ENCODE data around the gene COL26A1. TPM values are rescaled to one million over a fixed set of nuclear protein-coding genes. Genes with fewer than 3 reads are reported as not detected.

Gene COL26A1
- total RNA-seq, 1 experiment from 2014 or later, result not detected

DNA sequence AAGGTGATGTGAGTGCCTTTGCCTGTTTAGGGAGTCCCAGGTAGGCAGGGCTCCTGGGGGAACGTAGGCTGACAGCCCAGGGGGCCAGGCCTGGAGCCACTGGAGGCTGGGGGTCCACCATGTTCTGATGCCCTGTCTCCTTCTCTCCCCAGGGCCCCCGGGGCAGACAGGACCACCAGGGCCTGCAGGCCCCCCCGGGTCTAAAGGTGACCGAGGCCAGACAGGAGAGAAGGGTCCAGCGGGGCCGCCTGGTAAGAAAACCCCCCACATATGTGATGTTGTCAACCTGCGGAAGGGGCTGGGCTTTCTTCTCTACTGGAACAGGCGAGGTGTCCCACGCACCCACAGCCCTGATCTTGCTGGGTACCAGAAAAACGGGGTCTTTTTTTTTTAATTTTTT is 181.2 kb downstream of the COL26A1 start:
- Histone ChIP-seq H3K27me3 (ENCODE audit: low read length) (no peaks in the 10 kb centered on the region), H3K79me2 (ENCODE audit: low read length) (no peaks in the 10 kb centered on the region), H3F3A (ENCODE audit: low read length, unreplicated experiment) (no peaks in the 10 kb centered on the region), H3K4me1 (ENCODE audit: insufficient read depth, low read length) (no peaks in the 10 kb centered on the region), H3K27ac (ENCODE audit: low read length) (no peak overlapping the region), H3K9me3 (ENCODE audit: low read length) (no peaks in the 10 kb centered on the region), H3K36me3 (ENCODE audit: low read depth, low read length) (no peaks in the 10 kb centered on the region), H3K4me2 (ENCODE audit: low read length) (no peak overlapping the region), H3K4me3 (ENCODE audit: low read length) (no peak overlapping the region), H3K9me2 (replicated peaks; ENCODE audit: low read length) (no peaks in the 10 kb centered on the region), H3K9ac (ENCODE audit: low read length) (no peak overlapping the region), H2AFZ (ENCODE audit: low read length) (no peak overlapping the region), H4K20me1 (ENCODE audit: low read length) (no peaks in the 10 kb centered on the region)
- intact Hi-C loops (cut with micrococcal nuclease), result loop anchor here (1.0 to 2.0 kb wide), 3 partner anchors 271 to 728 kb away; no protein-coding TSS in a partner anchor
- POLR2A ChIA-PET (ENCODE audit: unreplicated experiment), result no interaction called here
- no TSS peak for BruUV-seq (replicated peaks)
- TF ChIP-seq, protein P1, sequence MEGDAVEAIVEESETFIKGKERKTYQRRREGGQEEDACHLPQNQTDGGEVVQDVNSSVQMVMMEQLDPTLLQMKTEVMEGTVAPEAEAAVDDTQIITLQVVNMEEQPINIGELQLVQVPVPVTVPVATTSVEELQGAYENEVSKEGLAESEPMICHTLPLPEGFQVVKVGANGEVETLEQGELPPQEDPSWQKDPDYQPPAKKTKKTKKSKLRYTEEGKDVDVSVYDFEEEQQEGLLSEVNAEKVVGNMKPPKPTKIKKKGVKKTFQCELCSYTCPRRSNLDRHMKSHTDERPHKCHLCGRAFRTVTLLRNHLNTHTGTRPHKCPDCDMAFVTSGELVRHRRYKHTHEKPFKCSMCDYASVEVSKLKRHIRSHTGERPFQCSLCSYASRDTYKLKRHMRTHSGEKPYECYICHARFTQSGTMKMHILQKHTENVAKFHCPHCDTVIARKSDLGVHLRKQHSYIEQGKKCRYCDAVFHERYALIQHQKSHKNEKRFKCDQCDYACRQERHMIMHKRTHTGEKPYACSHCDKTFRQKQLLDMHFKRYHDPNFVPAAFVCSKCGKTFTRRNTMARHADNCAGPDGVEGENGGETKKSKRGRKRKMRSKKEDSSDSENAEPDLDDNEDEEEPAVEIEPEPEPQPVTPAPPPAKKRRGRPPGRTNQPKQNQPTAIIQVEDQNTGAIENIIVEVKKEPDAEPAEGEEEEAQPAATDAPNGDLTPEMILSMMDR (conservative IDR thresholded peaks at IDR 0.05; ENCODE audit: low read depth, low read length), result no peak
- TF ChIP-seq EZH2phosphoT487 (IDR thresholded peaks at IDR 0.05; ENCODE audit: borderline replicate concordance, low read length), result no peak
- TF ChIP-seq EZH2 (IDR thresholded peaks at IDR 0.05; ENCODE audit: low read length, unreplicated experiment), result no peak
- no peak for ATAC-seq
- DNase-seq, result no peak
- CTCF ChIA-PET, result interaction anchor here (0.6 kb wide), 1 partner anchor 897 kb away, joined by 8 read pairs; no protein-coding TSS in a partner anchor

DNA sequence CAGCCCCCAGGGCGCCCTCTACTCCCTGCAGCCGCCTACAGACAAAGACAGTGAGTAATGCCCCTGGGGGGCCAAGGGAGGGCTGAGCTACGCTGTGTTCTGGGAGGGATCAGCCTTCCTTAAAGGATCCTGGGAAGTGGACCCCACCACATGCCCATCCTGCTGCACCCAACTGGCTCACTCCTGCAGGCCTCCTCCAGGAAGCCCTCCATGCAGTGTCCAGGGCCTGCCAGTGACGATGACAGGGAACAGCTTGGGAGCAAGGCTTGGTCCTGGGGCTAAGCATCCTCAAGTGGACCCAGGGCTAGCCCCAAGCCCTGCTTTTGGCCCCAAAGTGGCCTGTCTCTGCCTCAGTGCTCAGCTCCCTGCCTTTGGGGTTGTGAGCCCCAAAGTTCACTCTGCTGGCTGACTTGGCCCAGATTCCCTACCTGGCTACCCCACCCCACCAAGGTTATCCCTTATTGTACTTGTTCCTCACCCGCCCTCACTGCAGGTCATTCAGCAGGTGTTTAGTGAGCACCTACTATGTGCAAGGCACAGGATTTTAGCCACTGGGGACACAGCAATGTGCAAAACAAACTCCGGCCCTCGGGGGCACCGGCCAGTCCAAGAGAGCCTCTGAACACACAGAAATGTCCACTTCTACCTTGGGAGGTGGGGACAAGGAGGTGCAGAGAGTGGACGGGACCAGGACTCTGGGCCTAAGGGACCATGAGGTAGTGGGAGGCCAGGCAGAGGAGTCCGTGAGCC is 182.9 kb downstream of the COL26A1 start:
- Histone ChIP-seq H3K27ac (ENCODE audit: low read length) (no peak overlapping the region), H3K27me3 (ENCODE audit: low read length) (no peaks in the 10 kb centered on the region), H3K4me3 (ENCODE audit: low read length) (no peak overlapping the region), H3K9me3 (ENCODE audit: low read length) (no peaks in the 10 kb centered on the region), H3K9ac (ENCODE audit: low read length) (no peak overlapping the region), H3K36me3 (ENCODE audit: low read depth, low read length) (no peaks in the 10 kb centered on the region), H4K20me1 (ENCODE audit: low read length) (no peaks in the 10 kb centered on the region), H3K4me2 (ENCODE audit: low read length) (no peak overlapping the region), H3F3A (ENCODE audit: low read length, unreplicated experiment) (no peaks in the 10 kb centered on the region), H3K4me1 (ENCODE audit: insufficient read depth, low read length) (no peaks in the 10 kb centered on the region), H3K9me2 (replicated peaks; ENCODE audit: low read length) (no peaks in the 10 kb centered on the region), H2AFZ (ENCODE audit: low read length) (no peak overlapping the region), H3K79me2 (ENCODE audit: low read length) (no peaks in the 10 kb centered on the region)
- no peak for ATAC-seq
- ChIA-PET POLR2A (ENCODE audit: unreplicated experiment) (no interaction called here), CTCF (interaction anchor here (0.6 kb wide), 1 partner anchor 37 kb away, joined by 5 read pairs; no protein-coding TSS in a partner anchor)
- intact Hi-C loops (cut with micrococcal nuclease), result no loop called here
- BruUV-seq (replicated peaks), result no TSS peak
- no peak for TF ChIP-seq EZH2phosphoT487 (IDR thresholded peaks at IDR 0.05; ENCODE audit: borderline replicate concordance, low read length)
- TF ChIP-seq, protein P1 (conservative IDR thresholded peaks at IDR 0.05; ENCODE audit: low read depth, low read length), result no peak
- TF ChIP-seq EZH2 (IDR thresholded peaks at IDR 0.05; ENCODE audit: low read length, unreplicated experiment), result no peak
- no peak for DNase-seq

DNA sequence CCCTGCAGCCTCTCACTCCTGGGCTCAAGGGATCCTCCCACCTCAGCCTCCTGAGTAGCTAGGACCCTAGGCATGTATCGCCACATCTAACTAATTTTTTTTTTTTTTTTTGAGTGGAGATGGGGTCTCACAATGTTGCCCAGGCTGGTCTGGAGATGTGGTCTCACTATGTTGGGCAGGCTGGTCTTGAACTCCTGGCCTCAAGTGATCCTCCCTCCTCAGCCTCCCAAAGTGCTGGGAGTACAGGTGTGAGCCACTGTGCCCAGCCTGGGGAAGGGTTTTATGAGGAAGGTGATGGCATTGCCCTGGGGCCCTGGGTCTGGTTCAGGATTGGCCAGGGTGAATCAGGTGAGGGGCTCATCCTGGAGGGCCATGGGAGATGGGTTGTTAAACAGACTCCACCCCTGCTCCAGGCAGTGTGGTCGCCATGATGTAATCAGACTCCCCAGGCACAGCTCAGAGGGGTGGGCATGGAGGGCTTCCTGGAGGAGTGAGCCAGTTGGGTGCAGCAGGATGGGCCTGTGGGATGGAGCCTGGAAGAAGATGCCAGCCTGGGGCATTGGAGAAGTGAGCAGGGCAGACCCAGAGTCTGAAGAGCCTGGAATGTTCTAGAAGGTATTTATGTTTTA is 183.7 kb downstream of the COL26A1 start:
- Histone ChIP-seq H3K9me3 (ENCODE audit: low read length) (no peaks in the 10 kb centered on the region), H3F3A (ENCODE audit: low read length, unreplicated experiment) (no peaks in the 10 kb centered on the region), H3K4me3 (ENCODE audit: low read length) (no peak overlapping the region), H3K9ac (ENCODE audit: low read length) (no peak overlapping the region), H3K27ac (ENCODE audit: low read length) (no peak overlapping the region), H3K4me1 (ENCODE audit: insufficient read depth, low read length) (no peaks in the 10 kb centered on the region), H3K9me2 (replicated peaks; ENCODE audit: low read length) (no peaks in the 10 kb centered on the region), H3K79me2 (ENCODE audit: low read length) (no peaks in the 10 kb centered on the region), H3K27me3 (ENCODE audit: low read length) (no peaks in the 10 kb centered on the region), H2AFZ (ENCODE audit: low read length) (no peak overlapping the region), H3K4me2 (ENCODE audit: low read length) (no peak overlapping the region), H4K20me1 (ENCODE audit: low read length) (no peaks in the 10 kb centered on the region), H3K36me3 (ENCODE audit: low read depth, low read length) (no peaks in the 10 kb centered on the region)
- DNase-seq (no peak), ATAC-seq (no peak)
- ChIA-PET CTCF (no interaction called here), POLR2A (ENCODE audit: unreplicated experiment) (no interaction called here)
- intact Hi-C loops (cut with micrococcal nuclease), result no loop called here
- no TSS peak for BruUV-seq (replicated peaks)
- no peak for TF ChIP-seq EZH2phosphoT487 (IDR thresholded peaks at IDR 0.05; ENCODE audit: borderline replicate concordance, low read length)
- TF ChIP-seq, protein P1 (conservative IDR thresholded peaks at IDR 0.05; ENCODE audit: low read depth, low read length), result no peak
- no peak for TF ChIP-seq EZH2 (IDR thresholded peaks at IDR 0.05; ENCODE audit: low read length, unreplicated experiment)

All from PC-3 (cell line).